Left colon (tissue), 2 donors: ENCODE data around the gene ZBTB22. TPM values are rescaled to one million over a fixed set of nuclear protein-coding genes. Genes with fewer than 3 reads are reported as not detected.
"Not testable (repeated sequence)": the region's sequence is repeated elsewhere in the genome, so short reads cannot be mapped to it uniquely, and the experiment has no call there.

Experiments used
- ATAC-seq: fragments of 200-7000 bp; cut with Tn5 transposase; one replicate; pipeline ENCODE4 v1.9.1; 2020; ENCODE audit warnings: mild to moderate bottlenecking, moderate library complexity
- DNase-seq, 2 donors: peaks; one replicate each; pipeline ENCODE4 v3.0.0-alpha.2; 2020
- intact Hi-C, 2 donors: fragments of 100-400 bp; cut with DNase I in 1 of 2; cut with micrococcal nuclease in 1 of 2; formaldehyde crosslinking; loops; one replicate each; pipeline versions ENCODE4 v1.11.2 to v1.14.0; 2022; cut with DNase I, micrococcal nuclease
- long read RNA-seq: library from polyadenylated mRNA; unstranded; transcript quantifications from one replicate; pipeline ENCODE4 v2.0.0, GENCODE V29; 2021
- total RNA-seq, 2 donors: library from RNA; stranded (reverse); fragmentation: NEBNext Ultra II Directional; extraction: Animal tissue kit (Norgen Biotek cat#: 25700); gene quantifications; one replicate each; pipeline ENCODE4 v1.2.1, GENCODE V29; 2021
- donor health status: DM: no; HTN: no; CAD: no.
- donor health status: DM: yes; HTN: yes; CAD: no.

Gene ZBTB22, protein sequence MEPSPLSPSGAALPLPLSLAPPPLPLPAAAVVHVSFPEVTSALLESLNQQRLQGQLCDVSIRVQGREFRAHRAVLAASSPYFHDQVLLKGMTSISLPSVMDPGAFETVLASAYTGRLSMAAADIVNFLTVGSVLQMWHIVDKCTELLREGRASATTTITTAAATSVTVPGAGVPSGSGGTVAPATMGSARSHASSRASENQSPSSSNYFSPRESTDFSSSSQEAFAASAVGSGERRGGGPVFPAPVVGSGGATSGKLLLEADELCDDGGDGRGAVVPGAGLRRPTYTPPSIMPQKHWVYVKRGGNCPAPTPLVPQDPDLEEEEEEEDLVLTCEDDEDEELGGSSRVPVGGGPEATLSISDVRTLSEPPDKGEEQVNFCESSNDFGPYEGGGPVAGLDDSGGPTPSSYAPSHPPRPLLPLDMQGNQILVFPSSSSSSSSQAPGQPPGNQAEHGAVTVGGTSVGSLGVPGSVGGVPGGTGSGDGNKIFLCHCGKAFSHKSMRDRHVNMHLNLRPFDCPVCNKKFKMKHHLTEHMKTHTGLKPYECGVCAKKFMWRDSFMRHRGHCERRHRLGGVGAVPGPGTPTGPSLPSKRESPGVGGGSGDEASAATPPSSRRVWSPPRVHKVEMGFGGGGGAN
- total RNA-seq, result 10 to 100 TPM; 19.9 to 21.3 TPM
- long read RNA-seq, transcript ZBTB22-208 (2 exons, 2,651 nt), result major isoform, 12 of 23 reads
- long read RNA-seq, partial matches to known transcripts, result 0 of 23 reads
- long read RNA-seq, other reads (novel, unspliced or antisense), result 11 of 23 reads

- intact Hi-C loops, result no loop called here
- DNase-seq, result peak; percentile 100
- peak; percentile 66 for ATAC-seq
Measured at GRCh38 chr6:33317669-33318425, at the start of gene ZBTB22. Gene ZBTB22 (minus strand): TSS chr6:33317744. CDS start chr6:33316916, 828 bp downstream.

DNA sequence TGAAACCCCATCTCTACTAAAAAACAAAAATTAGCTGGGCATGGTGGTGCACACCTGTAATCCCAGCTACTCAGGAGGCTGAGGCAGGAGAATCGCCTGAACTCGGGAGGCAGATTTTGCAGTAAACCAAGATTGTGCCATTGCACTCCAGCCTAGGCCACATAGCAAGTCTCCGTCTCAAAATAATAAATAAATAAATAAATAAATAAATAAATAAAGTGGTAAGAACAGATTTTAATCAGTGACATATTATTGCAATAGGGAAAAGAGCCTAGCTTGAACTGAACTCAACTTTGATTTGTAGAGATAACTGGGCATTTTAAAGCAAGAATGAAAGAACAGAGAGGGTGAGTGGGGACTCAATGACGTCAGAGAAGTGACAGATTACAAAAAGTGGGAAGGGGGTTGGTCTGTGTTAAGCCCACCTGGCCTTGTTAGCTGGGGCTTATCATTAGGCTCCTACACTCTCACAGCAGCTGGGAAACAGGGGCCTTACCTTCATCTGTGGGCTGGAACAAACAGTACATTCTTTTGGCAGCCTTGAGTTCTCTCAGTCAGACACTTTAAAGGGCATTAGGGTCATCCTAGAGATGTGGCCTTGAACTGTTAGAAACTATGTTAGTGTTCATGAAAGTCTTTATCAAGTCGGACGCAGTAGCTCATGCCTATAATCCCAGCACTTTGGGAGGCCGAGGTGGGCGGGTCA lies 49.6 kb upstream of the ZBTB22 start:
- intact Hi-C loops, result no loop called here
- no peak for DNase-seq

DNA sequence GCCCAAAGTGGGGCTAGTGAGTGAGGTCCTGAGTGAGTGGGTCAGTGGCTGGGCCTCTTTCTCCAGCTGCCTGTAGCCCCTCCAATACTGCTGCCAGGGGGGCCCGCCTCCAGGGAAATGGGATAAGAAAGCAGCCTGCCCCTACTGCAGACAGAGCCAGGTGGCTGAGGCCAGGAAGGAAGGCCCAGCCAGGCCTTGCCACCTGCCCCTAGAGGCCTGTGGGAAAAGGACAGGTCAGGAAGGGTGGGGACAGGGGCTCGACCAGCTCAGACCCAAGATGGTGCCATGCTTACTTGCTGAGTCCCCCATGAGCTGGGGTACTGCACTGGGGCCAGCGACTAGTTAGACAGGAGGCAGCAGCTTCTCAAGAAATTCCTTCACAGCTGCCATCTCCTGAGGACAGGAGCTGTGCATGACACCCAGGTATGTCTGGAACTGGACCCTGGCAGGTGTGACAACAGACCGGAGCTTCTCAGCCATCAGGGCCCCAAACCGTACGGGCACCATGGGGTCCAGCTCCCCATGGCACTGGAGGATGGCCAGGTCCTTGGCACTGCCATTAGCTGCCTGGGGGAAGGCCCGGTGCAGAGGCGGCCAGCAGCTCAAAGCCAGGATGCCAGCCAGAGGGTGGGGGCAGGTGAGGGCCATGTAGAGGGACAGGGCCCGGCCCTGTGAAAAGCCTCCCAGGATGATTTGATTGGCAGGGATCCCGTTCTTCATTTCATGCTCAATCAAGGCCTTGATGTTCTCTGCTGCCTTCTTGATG lies 47.8 kb upstream of the ZBTB22 start:
- ATAC-seq, intact Hi-C loops, DNase-seq: not testable (repeated sequence)

More for the DNA sequence above, 49.6 kb upstream of the ZBTB22 start:
- no peak for ATAC-seq

DNA sequence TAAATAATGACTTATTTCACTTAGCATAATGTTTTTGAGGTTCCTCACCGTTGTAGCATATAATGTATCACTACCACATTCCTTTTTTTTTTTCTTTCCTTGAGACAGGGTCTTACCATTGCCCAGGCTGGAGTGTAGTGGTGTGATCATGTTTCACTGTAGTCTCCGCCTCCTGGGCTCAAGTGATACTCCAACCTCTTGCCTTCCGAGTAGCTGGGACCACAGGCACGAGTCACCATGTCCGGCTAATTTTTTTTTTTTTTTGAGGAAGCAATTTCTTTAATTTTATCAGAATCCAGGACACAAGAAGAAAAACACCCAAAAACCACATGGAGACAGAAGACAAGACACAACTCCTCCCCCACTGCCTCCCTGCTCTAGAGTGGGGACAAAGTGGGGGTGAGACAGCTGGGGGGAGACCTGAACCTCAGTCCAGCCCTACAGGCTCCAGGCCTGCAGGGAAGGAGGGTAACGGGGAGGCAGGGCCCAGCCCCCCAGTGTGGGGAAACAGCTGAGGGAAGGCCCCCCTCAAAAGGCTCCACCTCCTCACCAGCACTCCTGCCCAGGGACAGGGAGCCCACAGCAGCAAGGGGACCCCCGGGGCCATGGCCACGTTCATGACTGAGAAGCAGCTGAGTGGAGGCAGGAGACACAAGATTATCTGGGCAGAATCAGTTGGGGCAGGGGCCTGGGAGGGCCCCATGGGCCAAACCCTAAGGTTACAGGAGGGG lies 47.1 kb upstream of the ZBTB22 start:
- DNase-seq, intact Hi-C loops, ATAC-seq: not testable (repeated sequence)

GRCh38 chr6:33363486-33363885 lies 45.9 kb upstream of the ZBTB22 start:
- intact Hi-C loops, DNase-seq, ATAC-seq: not testable (repeated sequence)

DNA sequence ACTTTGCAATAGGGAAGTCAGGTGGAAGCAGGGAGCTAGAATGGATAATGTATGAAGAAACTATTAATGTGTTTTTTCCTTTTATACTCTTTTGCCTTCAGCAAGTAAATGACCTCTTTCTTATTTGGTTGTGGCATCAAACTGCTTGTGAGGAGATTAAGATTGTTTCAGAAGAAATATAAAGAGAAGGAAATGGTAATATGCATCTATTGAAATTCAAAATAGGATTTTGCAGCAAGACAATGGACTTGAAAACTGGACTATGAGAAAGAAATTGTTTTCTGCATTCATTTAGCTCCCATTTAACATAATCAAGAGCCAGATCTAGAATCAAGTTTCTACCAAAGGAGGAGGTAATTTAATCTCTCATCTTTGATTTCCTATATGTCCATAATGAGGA lies 41.8 kb upstream of the ZBTB22 start:
- no peak for DNase-seq
- no peak for ATAC-seq
- intact Hi-C loops, result no loop called here

DNA sequence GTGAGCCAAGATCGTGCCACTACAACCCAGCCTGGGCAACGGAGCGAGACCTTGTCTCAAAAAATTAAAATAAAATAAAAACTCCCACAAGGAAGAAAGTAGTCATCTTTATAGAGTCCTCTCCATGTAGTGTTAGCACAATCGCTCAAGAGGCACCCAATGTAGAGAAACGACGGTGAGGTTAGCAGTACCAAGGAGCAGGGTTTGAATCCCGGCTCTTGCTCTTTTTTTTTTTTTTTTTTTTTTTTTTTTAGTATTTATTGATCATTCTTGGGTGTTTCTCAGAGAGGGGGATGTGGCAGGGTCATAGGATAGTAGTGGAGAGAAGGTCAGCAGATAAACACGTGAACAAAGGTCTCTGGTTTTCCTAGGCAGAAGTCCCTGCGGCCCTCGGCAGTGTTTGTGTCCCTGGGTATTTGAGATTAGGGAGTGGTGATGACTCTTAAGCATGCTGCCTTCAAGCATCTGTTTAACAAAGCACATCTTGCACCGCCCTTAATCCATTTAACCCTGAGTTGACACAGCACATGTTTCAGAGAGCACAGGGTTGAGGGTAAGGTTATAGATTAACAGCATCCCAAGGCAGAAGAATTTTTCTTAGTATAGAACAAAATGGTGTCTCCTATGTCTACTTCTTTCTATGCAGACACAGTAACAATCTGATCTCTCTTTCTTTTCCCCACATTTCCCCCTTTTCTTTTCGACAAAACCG lies 39.8 kb upstream of the ZBTB22 start:
- ATAC-seq, result peak; percentile 45
- intact Hi-C loops, result not testable (repeated sequence)

GRCh38 chr6:33356295-33356694 lies 38.8 kb upstream of the ZBTB22 start:
- ATAC-seq (peak; percentile 60), DNase-seq (peak in 1 of 2 donors; percentile 12)
- intact Hi-C loops, result no loop called here

More for the DNA sequence above, 39.8 kb upstream of the ZBTB22 start:
- peak in 1 of 2 donors; percentile 19 for DNase-seq

DNA sequence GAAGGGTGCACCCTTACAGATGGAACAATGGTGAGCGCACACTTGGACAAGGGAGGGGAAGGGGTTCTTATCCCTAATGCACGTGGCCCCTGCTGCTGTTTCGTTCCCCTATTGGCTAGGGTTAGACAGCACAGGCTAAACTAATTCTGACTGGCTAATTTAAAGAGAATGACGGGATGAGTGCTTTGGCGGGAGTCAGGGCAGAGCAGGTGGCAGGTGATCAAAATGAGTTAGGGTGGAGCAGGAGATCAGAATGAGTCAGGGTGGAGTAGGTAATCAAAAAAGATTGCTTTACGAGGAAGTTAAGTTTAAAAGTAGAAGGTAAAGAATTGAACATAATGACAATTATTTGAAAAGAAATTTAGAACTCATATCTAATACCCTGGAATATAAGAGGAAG lies 38.3 kb upstream of the ZBTB22 start:
- intact Hi-C loops, result not testable (repeated sequence)
- peak; percentile 86 for ATAC-seq
- peak; percentile 40 to 44 for DNase-seq

GRCh38 chr6:33347816-33348215 lies 30.3 kb upstream of the ZBTB22 start:
- no peak for DNase-seq
- intact Hi-C loops, result no loop called here
- no peak for ATAC-seq

GRCh38 chr6:33346972-33347371 lies 29.4 kb upstream of the ZBTB22 start:
- DNase-seq, intact Hi-C loops, ATAC-seq: not testable (repeated sequence)

- DNase-seq (peak; percentile 58 to 75), ATAC-seq (peak; percentile 75)
- intact Hi-C loops, result no loop called here
Measured at GRCh38 chr6:33344701-33345697, 27.5 kb upstream of the ZBTB22 start.

GRCh38 chr6:33343953-33344611 lies 26.5 kb upstream of the ZBTB22 start:
- intact Hi-C loops, result no loop called here
- ATAC-seq, result peak; percentile 46
- no peak for DNase-seq

- DNase-seq, ATAC-seq, intact Hi-C loops: not testable (repeated sequence)
Measured at GRCh38 chr6:33343606-33343952, 26.0 kb upstream of the ZBTB22 start.

GRCh38 chr6:33339193-33339592 lies 21.6 kb upstream of the ZBTB22 start:
- DNase-seq (no peak), ATAC-seq (no peak)
- intact Hi-C loops, result no loop called here
